ENCODE data around the gene CPEB2.
A peak's percentile ranks its signal among the peaks of the same experiment; 100 is the strongest.

CPEB2 gene

DNA sequence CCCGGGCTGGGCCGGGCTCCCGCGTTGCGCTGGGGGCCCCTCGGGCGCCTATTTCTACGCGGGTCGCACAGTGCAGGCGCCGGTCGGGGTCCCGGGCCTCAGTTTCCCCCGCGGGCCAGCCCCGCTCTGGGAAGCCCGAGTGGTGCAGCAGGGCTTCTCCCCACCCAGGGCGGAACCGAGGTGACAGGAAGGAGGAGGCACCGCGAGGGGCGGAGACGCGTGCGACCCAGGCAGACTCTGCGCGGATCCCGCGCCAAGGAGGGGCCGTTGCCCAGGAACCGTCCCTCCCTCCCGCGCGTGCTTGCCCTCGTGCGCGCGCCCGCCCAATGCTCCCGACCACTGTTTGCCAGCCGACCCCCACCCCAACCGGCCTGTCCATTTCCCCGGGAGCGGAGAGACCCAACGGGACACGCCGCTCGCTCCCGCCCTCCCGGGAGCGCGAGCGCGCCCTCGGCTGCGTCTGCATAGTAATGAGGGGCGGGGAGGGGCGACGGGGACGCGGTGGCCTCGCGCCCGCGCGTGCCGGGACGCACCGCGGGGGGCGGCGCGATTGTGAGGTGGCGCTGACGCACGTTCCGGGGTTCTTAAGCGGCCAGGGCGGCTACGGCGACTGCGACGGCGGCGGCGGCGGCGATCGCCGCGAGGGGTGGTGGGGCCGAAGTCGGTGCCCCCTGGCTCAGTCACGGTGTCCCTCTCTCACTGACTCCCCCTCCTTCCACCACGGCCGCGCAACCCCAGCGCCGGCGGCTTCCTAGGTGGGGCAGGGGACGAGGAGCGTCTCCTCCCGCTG, at the start of gene CPEB2:
Gene CPEB2, plus strand, starts transcription at position 613 of the 790 bp plus-strand sequence. CDS start 193 bp downstream, outside the sequence.
- peak; percentile 91 for DNase-seq (ENCODE audit: low spot score)

DNA sequence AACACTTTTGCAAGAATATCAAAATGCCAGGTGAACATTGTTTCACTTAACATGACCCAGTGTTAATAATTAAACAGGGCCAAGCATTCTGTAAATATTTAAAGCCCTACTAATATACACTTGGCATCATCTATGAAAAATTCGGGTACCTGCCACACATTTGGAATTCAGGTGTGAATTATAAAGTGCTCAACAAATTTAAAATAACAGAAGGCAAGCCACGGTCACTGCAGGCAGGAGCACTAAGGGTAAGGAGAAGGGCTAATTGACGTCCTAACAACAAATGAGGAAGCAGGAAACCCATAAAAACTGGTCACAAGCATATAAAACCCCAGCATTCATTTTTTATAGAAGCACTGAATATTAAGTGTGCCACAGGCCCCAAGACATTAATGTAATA, 43.8 kb upstream of the CPEB2 start:
- DNase-seq (ENCODE audit: low spot score): peak; percentile 19

DNA sequence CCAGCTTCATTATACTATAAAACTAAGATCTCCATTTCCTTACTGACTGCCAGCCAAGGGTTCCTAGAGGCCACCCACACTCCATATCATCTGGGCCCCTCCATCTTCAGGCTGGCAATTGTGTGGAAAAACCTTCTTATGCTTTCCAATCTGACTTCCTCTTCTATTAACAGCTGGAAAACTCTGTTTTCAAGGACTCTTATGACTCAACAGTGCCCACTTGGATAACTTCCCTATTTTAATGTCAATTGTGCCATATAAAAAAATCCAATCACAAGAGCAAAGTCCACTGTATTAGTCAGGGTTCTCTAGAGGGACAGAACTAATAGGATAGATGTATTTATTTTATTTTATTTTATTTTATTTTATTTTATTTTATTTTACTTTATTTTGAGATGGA, 41.0 kb upstream of the CPEB2 start:
- DNase-seq (ENCODE audit: low spot score): no peak

DNA sequence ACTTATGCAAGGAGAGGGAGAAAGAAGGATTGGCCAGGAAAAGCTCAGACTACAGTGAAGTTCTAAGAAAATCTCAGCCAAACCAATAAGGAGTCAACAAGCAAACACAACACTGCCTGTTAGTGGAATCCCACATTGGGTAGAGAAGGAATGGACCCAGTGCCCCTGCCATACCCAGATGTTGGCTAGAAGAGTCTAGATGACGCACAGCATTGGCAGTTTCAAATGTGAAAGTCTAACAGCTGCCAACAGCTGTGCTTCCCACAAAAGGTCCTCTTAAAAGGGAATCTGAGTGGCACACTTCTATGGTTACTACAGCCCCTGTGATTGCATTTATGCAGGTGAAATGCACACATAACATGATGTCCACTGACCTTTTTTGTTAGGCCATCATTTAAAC, 37.2 kb upstream of the CPEB2 start:
- no peak for DNase-seq (ENCODE audit: low spot score)

DNA sequence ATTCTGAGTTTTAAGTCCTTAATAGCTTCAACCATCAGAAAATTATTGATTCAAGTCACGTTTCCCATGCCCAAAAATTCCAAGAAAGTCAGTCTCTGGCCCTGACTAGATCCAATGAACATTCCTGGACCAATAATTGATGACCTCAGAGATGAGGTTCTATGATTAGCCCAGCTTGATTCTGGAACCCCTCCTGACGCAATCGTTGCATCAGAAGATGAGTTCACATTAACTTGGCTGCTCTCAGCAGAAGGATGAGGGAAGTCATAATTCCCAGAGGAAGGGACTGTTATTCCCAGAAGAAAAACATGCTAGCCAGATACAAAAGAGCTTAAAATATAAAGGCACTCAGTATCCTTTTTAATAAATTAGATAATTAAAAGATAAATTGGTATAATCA, 34.3 kb upstream of the CPEB2 start:
- DNase-seq (ENCODE audit: low spot score): no peak

DNA sequence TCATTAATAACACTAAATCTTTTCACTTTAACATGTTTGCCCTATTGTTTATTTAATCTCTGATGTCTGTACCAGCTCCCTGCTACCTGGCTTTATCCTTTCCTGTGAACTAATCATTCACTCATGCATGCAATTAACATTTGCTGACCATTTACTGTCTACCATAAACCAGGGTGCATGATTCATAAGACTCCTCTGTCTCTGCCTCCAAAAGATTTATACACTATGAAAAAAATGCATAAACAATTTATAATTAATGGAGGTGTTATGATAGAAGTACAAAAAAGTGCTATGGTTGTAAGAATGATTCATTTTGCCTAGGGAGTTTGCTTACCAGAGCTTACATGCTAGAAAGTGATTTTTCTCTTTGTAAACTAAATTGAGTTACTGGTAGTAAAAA, 24.5 kb upstream of the CPEB2 start:
- no peak for DNase-seq (ENCODE audit: low spot score)

DNA sequence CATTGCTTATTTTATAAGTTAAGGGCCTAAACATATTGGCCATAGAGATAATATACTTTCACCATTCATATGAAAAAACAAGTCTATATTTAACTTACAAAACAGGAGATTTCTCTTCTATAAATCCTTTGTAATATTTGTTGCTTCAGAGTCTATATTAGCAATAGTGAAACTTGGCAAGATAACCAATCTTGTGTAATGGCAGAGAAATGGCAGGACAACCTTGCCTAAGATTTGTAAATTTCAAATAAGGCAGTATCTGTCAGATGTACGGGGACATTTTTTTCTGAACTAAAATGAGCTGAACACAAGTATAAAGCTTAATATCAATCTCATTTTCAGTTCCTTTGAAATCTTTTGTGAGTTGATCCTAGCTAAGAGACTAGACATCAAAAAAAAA, 17.8 kb upstream of the CPEB2 start:
- DNase-seq (ENCODE audit: low spot score): no peak

DNA sequence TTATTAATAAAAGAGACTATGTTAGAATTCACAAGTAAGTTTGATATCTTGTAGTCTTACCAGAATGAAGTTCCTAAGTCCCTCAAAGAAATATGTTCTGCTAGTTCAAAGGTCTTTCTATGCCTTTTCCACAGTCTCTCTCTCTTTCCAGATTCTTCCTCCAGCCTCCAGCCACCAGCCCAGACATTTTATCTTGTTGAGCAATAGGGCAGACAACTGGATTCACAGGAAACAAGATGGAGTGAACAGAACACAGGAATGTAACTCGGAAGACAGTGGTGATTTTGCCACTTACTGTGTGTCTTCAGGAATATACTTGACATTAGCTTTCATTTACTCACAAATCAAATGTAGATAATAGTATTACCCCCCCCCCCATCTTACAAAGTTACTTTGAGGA, 17.1 kb upstream of the CPEB2 start:
- no peak for DNase-seq (ENCODE audit: low spot score)

DNA sequence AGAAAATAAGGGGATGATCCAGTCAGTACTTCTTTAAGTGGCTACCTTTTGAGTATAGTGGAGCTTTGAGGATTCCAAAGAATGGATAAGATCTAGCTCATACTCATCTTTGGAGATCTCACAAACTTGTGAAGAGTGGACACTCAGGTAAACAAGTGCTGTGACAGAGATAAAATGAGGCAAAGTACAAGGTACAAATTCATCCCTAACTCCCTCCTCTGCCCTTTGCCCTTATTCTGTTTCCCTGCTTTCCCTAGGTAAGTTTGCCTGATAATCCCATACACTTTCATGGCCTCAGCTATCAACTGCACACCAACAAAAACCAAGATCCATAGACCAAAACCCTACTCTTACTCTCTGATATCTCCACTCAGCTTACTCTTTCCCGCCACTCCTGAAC, 16.4 kb upstream of the CPEB2 start:
- DNase-seq (ENCODE audit: low spot score): no peak

DNA sequence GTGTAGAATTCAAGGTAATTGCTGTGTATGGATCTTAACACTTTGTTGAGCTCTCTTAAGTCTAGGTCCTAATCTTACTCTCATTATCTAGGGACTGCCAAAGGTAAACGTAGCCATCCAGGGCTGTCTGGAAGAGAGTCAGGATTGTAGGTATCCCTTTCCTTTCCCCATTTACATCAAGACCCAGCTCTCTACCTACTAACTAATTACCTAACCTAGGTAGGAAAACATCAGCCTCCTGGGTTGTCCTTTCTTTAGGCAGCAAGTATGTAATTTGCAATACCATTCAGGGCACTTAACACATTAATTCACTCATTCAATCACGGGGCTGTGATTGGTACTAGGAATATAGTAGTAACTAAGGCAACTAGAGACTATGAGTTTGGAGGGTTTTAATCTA, 15.2 kb upstream of the CPEB2 start:
- no peak for DNase-seq (ENCODE audit: low spot score)

DNA sequence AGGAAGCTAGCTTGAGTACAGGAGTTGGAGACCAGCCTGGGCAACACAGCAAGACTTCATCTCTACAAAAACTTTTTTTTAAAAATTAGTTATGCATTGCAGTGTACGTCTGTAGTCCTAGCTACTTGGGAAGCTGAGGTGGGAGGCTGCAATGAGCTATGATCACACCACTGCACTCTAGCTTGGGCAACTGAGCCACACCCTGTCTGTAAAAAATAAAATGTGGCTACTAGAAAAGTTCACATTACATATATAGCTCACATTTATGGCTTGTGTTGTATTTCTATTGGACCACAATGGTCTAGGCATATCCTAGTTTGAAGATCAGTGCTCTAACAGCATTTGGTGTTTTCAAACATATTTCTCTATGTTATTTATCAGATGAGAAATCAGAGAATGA, 11.8 kb upstream of the CPEB2 start:
- DNase-seq (ENCODE audit: low spot score): no peak

DNA sequence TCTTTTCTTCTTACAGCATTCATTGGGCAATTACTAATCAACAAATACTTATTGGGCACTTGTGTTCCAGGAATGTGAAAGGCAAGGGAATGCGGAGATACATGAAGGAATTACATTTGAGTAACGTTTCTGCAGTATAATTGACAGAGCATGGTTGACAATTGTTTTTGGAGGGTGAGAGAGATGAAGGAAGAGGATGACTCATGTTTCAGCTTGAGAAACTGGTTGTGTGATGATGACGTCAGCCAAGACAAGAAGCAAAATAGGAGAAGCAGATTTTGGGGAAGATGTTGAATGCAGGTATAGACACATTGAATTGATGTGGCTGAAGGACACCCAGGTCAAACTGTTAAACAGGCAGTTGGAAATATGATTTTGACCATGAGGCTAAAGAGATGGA, 8.0 kb upstream of the CPEB2 start:
- DNase-seq (ENCODE audit: low spot score): peak; percentile 3

DNA sequence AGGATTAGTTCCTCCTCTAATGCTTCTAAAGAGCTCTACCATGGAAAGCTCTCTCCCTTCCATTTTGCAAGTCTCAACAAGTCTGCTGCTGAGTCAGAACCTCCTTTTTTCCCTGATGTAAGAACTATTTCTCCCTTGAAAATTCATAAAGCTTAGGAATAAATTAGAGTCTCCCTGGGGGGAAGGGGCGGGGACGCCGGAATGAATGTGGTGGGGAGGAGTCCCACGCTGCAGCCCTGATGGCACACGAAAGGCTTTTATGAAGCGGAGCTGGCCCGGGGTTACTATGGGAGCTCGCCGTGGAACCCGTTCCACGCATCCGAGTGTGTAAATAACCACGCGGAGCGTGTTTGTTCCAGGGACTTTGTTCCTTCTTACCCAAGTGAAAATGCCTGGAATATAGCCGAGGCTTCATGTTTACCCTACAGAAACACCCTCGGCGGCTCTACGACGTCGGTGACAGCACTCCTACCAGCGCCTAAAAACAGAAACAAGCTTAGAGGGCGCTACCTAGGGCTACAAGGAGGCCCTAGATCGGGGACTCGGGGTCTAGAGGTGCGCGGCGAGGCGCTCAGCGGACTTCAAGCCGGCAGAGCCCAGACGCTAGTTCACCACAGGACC, 923 bp upstream of the CPEB2 start:
- peak; percentile 78 for DNase-seq (ENCODE audit: low spot score)

DNA sequence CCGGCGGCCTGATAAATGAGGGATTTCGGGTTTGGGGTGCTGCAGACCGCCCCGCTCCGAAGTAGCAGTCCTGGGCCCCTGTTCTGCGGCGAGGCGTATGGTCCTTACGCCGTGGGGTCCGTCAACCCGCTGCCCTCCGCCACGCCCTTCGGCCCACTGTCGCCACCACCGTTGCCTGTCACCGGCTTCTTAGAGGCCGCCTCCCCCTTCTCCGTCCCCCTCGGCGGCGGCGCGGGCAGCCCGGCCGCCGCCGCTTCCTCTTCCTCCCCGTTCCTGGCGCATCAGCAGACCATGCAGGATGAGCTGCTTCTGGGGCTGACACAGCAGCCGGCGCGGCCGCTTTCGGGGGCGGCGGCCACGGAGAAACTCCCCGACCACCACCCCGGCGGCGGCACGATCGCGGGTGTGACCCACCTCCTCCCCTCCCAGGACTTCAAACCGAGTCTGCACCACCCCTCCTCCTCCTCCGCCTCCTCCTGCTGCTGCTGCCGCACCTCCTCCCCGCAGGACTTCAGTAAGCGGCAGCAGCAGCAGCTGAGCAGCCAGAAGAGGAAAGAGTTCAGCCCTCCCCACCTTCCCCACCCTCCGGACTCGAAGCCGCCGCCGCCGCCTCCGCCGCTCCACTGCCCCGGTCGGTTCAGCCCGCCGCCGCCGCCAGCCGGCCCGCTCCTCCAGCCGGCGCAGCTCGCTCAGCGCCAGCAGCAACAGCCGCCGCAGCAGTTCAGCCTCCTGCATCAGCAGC, 549 bp downstream of the CPEB2 start:
- DNase-seq (ENCODE audit: low spot score): peak; percentile 63

DNA sequence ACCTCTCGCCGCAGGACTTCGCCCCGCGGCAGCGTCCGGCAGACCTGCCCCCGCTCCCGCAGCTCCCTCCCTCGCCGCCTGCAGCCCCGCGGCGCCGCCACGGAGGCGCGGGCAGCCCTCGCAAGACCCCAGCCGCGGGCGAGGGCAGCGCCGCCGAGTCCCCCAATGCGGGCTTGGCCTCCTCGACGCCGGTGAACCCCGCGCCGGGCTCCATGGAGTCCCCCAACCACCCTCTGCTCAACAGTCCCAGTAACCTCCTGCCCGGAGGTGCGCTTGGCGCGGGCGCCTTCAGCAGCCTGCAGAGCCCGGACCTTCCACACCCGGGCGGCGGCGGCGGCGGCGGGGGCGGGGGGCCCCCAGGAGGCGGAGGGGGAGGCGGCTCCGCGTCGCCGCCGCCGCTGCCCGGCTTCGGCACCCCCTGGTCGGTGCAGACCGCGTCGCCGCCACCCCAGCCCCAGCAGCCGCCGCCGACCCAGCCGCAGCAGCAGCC, 1.2 kb downstream of the CPEB2 start:
- peak; percentile 29 for DNase-seq (ENCODE audit: low spot score)

DNA sequence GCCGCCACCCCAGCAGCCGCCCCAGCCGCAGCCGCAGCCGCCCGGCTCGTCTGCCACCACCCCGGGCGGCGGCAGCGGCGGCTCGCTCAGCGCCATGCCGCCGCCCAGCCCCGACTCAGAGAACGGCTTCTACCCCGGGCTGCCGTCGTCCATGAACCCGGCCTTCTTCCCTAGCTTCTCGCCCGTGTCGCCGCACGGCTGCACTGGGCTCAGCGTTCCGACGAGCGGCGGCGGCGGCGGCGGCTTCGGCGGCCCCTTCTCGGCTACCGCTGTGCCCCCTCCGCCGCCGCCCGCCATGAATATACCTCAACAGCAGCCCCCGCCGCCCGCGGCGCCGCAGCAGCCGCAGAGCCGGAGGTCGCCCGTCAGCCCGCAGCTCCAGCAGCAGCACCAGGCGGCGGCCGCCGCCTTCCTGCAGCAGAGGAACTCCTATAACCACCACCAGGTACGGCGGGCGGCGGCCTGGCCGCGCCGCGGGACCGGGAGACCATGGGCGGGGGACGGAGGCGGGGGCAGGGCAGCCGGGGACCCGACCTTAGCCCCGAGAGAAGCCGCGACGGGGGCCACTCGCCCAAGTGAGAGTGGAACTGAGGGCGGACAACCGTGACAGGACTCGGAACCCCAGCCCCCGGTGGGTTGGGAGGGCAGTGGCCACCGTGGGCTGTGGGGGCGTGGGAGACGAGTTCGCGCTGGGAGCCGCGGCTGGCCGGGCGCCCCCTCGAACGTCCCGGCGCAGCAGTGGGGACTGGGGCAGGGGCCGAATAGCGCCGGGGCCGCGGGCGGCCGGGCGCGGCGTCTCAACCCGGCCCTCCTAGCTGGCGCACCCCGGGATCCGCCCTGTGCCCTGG, 1.8 kb downstream of the CPEB2 start:
- peak; percentile 14 for DNase-seq (ENCODE audit: low spot score)

DNA sequence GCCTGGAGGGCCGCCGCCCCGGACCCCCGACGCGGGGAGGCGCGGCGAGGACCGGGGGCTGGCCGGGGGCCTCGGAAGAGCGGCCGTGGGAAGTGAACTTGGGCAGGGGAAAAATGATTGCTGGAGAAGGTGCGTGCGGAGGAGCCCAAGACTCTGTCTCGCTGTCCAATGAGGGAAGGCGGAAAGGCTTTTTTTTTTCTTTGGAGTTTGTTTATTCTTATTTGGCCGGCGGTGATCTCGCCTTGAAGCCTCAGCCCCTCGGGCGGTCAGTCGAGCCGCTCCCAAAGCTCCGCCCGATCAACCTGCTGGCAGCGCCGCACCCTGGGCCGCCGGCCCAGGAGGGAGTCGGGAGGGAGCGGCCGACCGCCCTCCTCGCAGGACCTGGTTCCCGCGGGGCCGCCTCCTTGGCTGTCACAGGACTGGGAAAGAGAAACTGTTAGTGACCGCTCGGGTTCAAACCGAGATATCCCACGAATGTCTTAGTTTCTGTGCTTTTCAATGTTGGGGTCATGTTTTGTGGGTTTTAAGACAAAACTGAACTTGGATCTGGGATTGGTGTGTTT, 2.5 kb downstream of the CPEB2 start:
- DNase-seq (ENCODE audit: low spot score): peak; percentile 87

DNA sequence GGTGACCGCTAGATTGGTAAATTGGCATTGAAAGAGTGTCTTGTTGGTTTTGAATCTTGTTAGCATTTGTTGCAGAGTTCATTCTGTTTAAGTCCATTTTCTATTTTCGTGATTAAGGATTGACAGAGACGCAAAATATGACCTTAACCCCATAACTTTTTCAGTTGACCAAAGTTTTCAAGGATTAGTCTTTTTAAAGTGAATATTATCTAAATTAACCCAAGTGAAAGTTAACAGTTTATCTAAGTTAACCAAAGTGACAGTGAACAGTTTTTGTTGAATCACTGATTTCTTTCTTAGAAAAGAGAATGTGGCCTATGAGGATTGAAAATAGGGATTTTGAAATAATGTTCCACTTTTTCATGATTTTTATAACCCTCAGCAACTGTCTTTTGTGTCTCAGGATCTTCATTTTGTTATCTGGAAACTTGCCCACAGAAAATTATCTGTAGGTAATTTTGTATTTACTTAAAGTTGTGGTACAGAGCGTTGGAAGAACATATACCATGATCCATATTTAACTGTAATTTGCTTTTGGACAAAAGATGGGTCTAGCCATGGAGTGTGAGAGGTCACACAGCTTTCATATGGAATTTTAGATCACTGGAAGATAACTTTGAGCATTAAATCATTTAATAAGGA, 3.3 kb downstream of the CPEB2 start:
- DNase-seq (ENCODE audit: low spot score): no peak

DNA sequence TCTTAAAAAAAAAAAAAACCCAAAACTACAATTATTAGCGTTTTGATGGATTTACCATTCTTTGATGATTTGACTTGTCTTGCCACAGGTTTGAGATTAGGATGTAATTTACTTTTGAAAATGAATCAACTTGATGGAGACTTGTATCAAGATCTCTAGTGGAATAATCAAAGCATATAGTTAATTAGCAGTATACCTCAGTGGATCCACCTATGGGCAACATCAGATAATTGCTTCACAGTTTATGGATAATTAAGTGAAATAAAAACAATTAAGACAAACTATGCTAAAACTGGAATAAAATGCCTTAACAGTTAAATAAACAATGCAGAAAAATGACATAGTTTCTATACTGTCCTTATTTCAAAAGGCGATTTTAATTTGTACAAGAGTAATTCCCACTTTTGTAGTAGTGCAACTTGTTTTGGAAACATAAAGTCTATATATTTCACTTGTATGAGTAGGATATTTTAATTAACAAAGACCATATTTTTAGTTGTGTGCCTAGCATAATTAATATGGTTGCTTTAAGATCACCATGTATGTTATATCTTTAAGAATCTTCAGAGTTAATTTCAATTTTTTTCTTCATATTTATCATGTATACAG, 4.2 kb downstream of the CPEB2 start:
- peak; percentile 27 for DNase-seq (ENCODE audit: low spot score)

DNA sequence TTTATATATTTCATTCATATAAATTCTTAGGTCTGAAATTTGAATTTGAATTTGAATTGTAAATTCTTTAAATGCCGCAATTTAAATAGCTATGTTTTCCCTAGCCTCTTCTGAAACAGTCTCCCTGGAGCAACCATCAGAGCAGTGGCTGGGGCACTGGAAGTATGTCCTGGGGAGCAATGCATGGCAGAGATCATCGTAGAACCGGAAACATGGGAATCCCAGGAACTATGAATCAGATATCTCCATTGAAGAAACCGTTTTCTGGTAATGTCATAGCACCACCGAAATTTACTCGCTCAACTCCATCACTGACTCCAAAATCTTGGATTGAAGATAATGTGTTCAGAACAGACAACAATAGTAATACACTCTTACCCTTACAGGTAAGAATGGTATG, 4.9 kb downstream of the CPEB2 start:
- DNase-seq (ENCODE audit: low spot score): no peak

All from LoVo (cell line).